Right ventricle myocardium inferior (tissue), 1 donor: ENCODE measurements around the gene VPS26A. TPM values are rescaled to one million over a fixed set of nuclear protein-coding genes. Genes with fewer than 3 reads are reported as not detected.
"Not testable (repeated sequence)": the region's sequence is repeated elsewhere in the genome, so short reads cannot be mapped to it uniquely, and the experiment has no call there.

ENCODE experiments used
- ATAC-seq: fragments of 200-7000 bp; cut with Tn5 transposase; one replicate; pipeline ENCODE4 v1.9.1; 2020; ENCODE audit warnings: mild to moderate bottlenecking, moderate library complexity
- DNase-seq: peaks from one replicate; pipeline ENCODE4 v3.0.0; 2021; ENCODE audit errors: missing footprints
- intact Hi-C: fragments of 100-400 bp; cut with DNase I; formaldehyde crosslinking; loops from one replicate; pipeline ENCODE4 v1.11.0; 2022
- total RNA-seq: library from RNA; stranded (reverse); fragmentation: NEBNext Ultra II Directional; extraction: Animal tissue kit (Norgen Biotek cat#: 25700); gene quantifications from one replicate; pipeline ENCODE4 v1.2.1, GENCODE V29; 2021
- donor health status: DM: no; HTN: yes; CAD: no; lungs with severe emphysema.

Gene VPS26A
- total RNA-seq, 1 donor from 2014 or later: 32.5 TPM

DNA sequence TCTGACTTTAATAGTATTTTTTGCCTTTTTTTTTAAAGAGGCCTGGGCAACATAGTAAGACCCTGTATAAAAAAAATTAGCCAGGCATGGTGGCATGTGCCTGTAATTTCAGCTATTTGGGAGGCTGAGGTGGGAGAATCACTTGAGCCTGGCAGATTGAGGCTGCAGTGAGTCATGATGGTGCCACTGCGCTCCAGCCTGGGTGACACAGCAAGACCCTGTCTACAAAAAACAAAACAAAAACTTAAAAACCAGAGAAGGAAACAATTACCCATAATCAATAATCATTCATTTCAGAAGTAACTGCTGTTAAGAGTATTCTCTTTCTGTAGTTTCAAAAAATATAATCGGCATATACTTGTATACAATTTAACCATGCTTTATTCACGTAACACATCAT, 28.0 kb downstream of the VPS26A start:
- ATAC-seq (no peak), DNase-seq (no peak)
- intact Hi-C loops: no loop called here

DNA sequence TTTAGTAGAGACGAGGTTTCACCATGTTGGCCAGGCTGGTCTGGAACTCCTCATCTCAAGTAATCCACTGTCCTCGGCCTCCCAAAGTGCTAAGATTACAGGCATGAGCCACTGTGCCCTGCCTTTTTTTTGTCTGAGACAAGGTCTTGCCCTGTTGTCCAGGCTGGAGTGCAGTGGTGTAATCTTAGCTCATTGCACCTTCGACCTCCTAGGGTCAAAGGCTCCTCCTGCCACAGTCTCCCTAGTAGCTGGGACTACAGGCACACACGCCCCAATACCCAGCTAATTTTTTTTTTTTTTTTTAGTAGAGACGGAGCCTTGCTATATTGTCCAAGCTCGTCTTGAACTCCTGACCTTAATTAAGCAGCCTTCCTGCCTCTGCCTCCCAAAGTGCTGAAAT, 29.2 kb downstream of the VPS26A start:
- DNase-seq: no peak
- ATAC-seq: no peak
- intact Hi-C loops: no loop called here

DNA sequence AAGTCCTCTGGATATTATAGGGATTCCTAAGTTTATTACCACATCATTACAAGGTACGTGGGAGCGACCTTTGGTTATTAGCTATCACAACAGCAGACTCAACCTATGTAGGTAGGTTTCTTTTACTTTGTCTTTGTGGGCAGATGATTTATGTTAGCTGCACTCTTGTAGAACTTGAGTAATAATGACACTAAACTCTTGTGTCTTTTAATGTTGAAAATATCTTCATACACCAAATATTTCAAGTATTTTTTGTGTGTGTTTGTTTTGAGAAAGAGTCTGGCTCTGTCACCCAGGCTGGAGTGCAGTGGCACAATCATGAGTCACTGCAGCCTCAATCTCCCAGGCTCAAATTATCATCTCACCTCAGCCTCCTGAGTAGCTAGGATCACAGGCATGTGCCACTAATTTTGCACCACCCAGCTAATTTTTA, 36.8 kb downstream of the VPS26A start:
- intact Hi-C loops: no loop called here
- DNase-seq (no peak), ATAC-seq (no peak)

DNA sequence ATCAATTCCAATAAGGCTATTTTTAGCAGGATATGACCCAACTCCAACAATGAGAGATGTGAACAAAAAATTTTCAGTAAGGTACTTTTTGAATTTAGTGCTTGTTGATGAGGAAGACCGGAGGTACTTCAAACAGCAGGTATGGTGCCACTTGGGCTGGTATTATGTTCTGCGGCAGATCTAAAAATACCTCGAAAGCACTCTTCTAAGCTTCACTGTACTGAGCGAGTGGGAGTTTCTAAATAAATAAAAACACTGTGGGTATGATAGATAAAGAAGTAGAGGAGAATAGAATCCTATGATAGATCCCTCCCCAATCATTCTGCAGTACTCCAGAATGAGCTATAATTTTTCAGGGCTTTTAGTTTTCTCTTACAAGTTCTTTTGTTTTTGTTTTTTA, 44.5 kb downstream of the VPS26A start:
- DNase-seq: no peak
- intact Hi-C loops: no loop called here
- no peak for ATAC-seq

DNA sequence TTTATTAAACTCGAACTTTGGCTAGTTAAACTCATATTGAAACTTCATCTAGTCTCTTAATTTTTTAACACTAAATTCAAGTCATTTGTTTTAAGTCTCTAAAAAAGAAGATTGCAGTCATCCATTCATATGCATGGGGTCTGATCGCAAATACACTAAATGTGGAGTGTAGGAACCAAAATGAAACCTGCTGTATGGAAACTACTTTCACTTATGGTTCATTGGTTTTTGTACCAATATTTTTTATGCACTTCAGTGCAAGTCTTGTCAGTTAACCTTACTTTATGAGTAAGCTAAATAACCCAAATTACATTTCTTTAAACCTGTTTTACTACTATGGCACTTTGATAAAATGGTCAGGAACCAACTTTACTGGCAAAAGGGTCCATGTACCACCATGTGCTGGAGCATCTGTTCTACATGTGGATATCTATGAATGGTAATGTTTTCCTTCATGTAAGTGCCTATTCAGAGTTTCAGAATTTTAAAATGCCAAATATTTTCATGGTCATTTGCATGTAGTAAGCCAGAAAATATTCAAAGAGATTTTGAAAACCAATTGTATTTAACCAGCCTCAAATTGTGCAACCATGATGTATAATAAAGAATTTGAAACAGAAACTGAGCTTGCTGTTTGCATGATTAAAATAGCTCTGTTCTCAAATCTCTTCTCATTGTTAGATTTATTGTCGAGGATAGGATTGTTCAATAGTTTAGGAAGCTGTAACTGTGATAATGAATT, 48.4 kb downstream of the VPS26A start:
- no peak for DNase-seq
- intact Hi-C loops: loop anchor here (10.0 kb wide), 1 partner anchor 648 kb away; the partner anchor contains the start of gene SLC25A16
- ATAC-seq: no peak

DNA sequence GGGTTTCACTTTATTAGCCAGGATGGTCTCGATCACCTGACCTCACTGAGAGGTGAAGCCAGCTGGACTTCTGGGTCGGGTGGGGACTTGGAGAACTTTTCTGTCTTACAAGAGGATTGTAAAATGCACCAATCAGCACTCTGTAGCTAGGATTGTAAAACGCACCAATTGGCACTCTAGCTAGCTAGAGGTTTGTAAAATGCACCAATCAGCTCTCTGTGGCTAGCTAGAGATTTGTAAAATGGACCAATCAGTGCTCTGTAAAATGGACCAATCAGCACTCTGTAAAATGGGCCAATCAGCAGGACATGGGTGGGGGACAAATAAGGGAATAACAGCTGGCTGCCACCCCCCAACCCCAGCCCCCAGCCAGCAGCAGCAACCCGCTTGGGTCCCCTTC, 51.3 kb downstream of the VPS26A start:
- intact Hi-C loops: loop anchor here (10.0 kb wide), 1 partner anchor 651 kb away; the partner anchor contains the start of gene SLC25A16
- ATAC-seq, DNase-seq: not testable (repeated sequence)

DNA sequence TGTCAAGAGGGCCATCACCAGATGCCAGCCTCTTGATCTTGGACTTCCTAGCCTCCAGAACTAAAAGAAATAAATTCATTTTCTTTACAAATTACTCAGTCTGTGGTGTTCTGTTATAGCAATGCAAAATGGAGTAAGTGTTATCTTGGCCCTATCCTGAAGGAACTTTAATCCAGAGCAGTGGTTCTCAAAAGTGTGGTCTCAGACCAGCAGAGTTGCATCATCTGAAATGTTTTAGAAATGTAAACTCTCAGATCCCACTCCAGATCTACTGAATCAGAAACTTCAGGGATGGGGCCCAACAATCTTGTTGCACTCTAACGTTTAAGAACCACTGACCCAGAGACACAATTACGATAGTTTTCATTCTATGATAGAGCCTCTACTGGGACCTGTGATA, 52.8 kb downstream of the VPS26A start:
- no peak for DNase-seq
- no peak for ATAC-seq
- intact Hi-C loops: loop anchor here (10.0 kb wide), 1 partner anchor 652 kb away; the partner anchor contains the start of gene SLC25A16

DNA sequence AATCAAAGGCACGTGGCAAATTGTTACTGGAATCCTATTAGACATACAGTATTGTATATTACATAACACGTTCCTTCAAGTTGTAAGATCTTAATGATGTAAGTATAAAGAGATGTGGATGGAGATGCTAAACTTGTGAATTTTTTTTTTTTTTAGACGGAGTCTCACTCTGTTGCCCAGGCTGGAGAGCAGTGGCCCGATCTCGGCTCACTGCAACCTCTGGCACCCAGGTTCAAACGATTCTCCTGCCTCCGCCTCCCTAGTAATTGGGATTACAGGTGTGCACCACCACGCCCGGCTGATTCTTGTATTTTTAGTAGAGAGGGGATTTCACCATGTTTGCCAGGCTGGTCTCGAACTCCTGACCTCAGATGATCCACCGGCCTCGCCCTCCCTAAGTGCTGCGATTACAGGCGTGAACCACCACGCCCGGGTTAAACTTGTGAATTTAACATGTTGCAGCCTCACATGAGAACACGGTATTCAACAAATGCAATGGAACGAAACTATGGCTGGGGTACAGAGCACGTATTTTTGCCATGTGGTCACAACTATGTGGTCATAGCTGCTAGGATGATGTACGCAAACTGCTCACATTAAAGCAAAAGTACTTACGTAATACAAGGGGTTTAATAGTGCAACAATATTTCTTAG, 55.2 kb downstream of the VPS26A start:
- DNase-seq: no peak
- ATAC-seq: no peak
- intact Hi-C loops: loop anchor here (10.0 kb wide), 1 partner anchor 654 kb away; the partner anchor contains the start of gene SLC25A16

DNA sequence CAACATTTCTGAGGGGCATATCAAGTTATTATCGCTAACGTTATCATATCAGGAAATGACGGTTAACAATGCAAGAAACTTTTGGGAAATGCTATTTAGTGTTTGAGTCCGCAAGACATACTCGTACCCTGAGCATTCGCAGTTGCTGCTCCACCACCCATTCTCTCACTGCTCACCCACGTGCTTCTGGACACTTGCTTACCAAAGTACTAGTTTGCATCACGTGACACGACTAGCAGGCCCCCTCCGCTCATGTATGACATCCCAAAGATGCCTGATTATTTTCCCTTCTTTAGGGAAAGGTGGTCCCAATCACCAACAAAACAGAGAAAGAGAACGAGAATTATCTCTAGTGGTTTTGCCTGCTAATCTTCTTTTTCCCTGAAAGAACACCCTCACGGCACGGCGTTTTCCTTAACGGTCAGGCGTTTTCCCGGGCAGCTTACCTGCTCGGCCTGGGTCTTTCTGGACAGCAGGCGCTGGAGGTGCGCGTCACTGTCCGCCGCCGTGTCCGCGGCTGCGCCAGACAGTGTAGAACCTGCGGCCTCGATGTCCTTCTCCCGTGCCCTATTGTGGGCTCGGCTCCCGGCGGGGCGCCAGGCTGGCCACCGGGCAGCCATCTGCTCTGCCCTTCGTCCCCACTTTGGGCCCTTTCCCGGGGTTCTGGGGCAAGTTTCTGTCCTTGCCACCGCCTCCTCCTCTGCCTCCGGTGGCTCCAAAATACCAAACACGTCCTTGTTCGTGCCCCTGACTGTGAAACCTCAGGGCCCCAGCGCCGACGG, 56.0 kb downstream of the VPS26A start, which contains the start of gene SUPV3L1:
TSS of gene SUPV3L1 (plus strand) at position 492 of the 782 bp plus-strand sequence. CDS start at position 550, 58 bp downstream.
- intact Hi-C loops: loop anchor here (10.0 kb wide), 1 partner anchor 655 kb away; the partner anchor contains the start of gene SLC25A16
- peak; percentile 97 for ATAC-seq
- peak; percentile 96 for DNase-seq

DNA sequence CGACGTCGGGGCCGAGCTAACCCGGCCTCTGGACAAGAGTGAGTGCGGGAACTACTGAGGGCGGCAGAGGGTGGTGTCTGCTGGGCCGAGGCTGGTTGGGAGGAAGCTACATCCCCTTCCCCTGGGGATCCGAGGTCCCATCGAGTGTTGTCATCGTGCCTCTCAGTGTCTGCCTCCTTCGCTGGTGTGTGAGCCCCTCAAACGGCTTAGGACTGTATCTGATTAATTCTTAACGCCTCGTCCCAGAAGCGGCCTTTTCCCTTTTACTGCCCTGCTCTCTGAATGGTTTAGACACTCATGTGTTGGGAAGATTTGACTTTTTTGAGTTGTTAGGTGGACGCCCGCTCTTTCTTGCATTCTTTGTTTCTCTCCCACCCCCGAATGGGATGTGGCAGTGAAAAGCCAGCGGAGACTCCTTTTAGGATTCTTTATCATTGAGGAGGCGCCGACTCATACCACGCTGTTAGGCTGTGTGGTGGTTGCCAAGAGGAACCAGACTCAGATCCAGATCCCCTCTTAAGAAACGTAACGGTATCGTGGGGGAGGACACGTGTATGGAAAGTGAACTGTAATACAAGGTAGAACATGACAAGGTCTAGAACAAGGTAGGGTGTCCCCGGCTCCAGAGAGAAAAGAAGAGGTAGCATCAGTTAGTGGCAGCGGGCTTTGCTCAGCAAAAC, 56.7 kb downstream of the VPS26A start:
- DNase-seq (no peak), ATAC-seq (no peak)
- intact Hi-C loops: no loop called here

DNA sequence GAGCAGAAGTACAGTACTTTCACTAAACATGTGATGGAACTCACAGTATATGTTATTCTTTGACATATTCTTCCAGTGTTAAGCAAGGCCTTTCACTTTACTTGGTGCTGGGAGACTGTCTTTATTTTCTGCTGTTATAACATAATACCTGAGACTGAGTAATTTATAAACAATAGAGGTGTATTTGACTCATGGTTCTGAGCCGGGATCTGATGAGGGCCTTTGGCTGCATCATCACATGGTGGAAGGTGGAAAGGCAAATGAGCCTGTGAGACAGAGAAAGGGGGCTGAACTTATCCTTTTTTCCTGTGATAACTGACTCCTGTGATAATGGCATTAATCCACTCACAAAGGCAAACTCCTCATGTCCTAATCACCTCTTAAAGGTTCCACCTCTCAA, 57.5 kb downstream of the VPS26A start:
- no peak for ATAC-seq
- intact Hi-C loops: no loop called here
- DNase-seq: no peak

DNA sequence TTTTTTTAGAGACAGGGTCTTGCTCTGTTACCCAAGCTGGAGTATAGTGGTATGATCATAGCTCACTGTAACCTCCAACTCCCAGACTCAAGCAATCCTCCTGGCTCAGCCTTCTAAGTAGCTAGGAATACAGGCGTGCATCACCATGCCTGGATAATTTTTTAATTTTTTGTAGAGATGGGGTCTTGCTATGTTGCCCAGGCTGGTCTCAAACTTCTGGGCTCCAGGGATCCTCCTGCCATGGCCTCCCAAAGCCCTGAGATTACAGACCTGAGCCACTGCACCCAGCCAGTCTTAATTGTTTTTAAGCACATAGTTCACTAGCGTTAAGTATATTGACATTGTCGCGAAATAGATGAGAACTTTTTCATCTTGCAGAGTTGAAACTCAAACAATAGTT, 58.0 kb downstream of the VPS26A start:
- intact Hi-C loops: no loop called here
- DNase-seq: no peak
- no peak for ATAC-seq

DNA sequence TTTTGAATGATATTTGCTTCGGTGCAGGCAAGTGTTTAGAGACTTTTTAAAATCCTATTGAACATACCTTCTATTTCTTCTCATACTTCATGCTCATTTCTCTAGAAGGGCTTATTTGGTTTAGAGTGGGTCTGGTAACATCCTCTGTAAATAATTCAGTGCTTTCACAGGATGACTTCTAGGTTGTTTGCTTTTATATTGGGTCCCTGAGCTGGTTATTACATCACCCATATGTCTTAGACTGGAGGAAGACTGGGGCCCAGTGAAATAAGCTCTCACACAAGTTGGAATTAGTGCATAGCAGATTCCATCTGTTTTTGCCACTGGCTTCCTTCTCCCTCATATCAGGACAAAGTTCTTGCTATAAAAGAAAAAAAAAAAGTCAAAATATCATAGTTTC, 62.5 kb downstream of the VPS26A start:
- intact Hi-C loops: no loop called here
- no peak for ATAC-seq
- DNase-seq: no peak

DNA sequence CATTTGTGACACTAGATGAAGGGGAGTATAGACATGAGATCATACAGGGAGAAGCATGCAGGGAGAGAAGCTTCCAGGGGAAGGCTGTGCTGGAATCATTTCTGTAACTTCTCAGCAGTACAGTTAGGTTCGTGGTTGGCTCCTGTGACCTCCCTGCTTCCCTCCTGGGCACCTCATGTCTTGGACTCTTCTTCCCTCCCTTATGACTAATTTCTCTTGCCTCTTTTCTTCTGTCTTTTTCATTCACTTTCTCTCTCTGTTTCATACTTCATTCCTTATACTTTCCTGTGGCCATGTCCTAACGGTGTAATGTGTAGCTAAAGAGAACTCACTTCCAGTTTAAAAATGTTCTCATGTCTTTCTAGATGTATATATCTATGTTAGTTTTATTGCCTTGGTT, 77.1 kb downstream of the VPS26A start:
- intact Hi-C loops: no loop called here
- no peak for DNase-seq
- ATAC-seq: no peak

DNA sequence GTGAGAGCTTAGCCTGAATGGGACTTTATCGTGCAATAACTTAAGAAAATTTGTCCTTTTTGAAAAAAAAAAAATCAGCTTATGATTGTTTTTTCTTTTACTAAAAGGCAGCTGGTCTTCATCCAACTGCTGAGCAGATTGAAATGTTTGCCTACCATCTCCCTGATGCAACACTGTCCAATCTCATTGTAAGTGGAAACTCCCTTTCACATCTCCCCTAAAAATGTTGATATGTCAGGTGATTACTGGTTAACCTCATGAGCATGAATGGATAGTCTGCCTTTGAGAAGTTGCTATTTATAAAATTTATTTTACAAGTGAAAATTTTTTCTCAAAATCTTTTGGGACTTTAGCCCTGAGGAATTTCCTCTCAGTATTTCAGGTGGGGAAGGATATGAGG, 78.4 kb downstream of the VPS26A start:
- intact Hi-C loops: no loop called here
- no peak for DNase-seq
- ATAC-seq: no peak

DNA sequence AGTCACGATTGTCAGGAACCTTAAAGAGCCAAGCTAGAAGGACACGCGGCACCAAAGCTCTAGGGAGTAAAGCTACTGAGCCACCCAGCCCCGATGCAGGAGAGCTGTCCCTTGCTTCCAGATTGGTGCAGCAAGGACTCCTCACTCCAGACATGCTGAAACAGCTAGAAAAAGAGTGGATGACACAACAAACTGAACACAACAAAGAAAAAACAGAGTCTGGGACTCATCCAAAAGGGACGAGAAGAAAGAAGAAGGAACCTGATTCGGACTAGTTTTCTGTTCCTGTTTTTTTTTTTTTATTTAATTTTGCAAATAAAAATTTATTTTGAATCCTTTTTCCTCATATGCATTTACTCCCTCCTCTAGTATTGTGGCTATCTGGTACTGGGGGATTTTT, 84.8 kb downstream of the VPS26A start:
- no peak for DNase-seq
- intact Hi-C loops: no loop called here
- no peak for ATAC-seq

DNA sequence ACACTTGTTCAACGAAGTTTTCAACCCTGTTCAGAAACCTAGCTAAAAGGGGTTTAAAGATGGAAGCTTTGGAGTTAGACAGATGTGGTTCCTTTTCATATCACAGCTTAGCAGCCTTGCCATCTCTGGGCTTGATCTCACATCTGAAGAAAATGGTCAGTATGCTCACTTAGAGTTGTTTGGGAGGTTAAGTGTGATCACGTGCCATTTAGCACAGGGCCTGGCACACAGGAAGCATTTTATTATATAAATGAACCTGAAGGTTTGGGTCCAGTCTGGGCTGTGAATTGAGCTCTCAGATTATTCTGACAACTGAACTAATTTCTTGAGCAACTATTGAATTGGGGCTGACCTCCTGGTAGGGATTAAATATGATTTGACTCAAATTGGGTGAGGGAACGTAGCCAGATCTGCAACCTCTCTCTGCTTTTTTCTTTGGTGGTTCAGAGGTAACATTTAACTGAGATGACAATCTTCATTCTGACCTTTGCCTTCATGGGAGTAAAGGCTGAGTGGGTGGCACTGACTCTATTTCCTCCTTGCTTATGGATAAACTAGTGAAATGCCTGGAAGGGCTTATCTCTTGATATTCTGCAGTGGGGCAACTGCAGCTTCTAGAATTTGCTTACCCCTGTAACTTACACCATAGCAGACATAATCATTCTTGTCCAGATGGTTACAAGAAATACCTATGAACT, 86.0 kb downstream of the VPS26A start:
- DNase-seq (no peak), ATAC-seq (no peak)
- intact Hi-C loops: no loop called here

DNA sequence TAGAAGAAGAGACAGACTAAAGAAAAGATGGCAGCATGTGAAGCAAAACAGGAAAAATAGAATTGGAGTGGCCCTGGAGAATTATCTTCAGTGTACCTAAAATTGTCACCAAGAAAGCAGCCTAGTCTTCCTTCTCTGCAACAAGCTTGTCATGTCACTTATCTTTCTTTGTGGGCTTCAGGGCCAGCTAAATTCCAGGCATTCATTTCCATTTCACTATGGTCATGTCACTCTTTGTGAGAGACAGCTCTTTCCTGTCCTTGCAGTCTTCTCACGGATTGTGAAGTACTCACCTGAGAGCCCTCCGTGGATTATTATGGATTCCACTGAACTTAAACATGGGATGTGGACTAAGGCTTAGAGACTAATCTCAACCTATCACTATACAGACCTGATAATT, 87.1 kb downstream of the VPS26A start:
- DNase-seq (no peak), ATAC-seq (no peak)
- intact Hi-C loops: no loop called here
